Measurements from ENCODE around the gene POU2F2. TPM values are rescaled to one million over a fixed set of nuclear protein-coding genes. Genes with fewer than 3 reads are reported as not detected.

Gene POU2F2
- total RNA-seq, 1 experiment from 2014 or later, result 0.89 TPM

- H3K36me3 ChIP-seq (ENCODE audit: control insufficient read depth in 1 of 2, insufficient read depth in 2 of 2, low read length in 2 of 2), result peaks cover 19 to 30% of the 10 kb centered on the region in 2 experiments
- POLR2A ChIA-PET, result no interaction called here
- TF ChIP-seq ZBTB33 (IDR thresholded peaks at IDR 0.05; ENCODE audit: extremely low read depth, insufficient replicate concordance, low read length) (no peak), SIN3A (IDR thresholded peaks at IDR 0.05; ENCODE audit: low read depth) (no peak), EZH2 (IDR thresholded peaks at IDR 0.05) (no peak), JUND (IDR thresholded peaks at IDR 0.05) (no peak), ZNF274 (IDR thresholded peaks at IDR 0.05; ENCODE audit: low read depth, low read length) (no peak), POLR2AphosphoS5 (IDR thresholded peaks at IDR 0.05; ENCODE audit: low read depth, low read length) (no peak), ATF3 (IDR thresholded peaks at IDR 0.05) (no peak), MAX (IDR thresholded peaks at IDR 0.05) (no peak)
- TF ChIP-seq, protein P1, sequence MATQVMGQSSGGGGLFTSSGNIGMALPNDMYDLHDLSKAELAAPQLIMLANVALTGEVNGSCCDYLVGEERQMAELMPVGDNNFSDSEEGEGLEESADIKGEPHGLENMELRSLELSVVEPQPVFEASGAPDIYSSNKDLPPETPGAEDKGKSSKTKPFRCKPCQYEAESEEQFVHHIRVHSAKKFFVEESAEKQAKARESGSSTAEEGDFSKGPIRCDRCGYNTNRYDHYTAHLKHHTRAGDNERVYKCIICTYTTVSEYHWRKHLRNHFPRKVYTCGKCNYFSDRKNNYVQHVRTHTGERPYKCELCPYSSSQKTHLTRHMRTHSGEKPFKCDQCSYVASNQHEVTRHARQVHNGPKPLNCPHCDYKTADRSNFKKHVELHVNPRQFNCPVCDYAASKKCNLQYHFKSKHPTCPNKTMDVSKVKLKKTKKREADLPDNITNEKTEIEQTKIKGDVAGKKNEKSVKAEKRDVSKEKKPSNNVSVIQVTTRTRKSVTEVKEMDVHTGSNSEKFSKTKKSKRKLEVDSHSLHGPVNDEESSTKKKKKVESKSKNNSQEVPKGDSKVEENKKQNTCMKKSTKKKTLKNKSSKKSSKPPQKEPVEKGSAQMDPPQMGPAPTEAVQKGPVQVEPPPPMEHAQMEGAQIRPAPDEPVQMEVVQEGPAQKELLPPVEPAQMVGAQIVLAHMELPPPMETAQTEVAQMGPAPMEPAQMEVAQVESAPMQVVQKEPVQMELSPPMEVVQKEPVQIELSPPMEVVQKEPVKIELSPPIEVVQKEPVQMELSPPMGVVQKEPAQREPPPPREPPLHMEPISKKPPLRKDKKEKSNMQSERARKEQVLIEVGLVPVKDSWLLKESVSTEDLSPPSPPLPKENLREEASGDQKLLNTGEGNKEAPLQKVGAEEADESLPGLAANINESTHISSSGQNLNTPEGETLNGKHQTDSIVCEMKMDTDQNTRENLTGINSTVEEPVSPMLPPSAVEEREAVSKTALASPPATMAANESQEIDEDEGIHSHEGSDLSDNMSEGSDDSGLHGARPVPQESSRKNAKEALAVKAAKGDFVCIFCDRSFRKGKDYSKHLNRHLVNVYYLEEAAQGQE (IDR thresholded peaks at IDR 0.05; ENCODE audit: low read depth), result no peak
- peaks cover 54% of the 10 kb centered on the region for H3K79me2 ChIP-seq (ENCODE audit: insufficient read depth, low read length)
- CTCF ChIA-PET, result interaction anchor here (1.1 kb wide), 1 partner anchor 43 kb away, joined by 5 read pairs; no protein-coding TSS in a partner anchor
- H2AFZ ChIP-seq (ENCODE audit: low read depth, low read length, poor library complexity, severe bottlenecking), result no peak overlapping the region
- ATAC-seq (no peak), DNase-seq (ENCODE audit: low read depth, low spot score) (no peak)
- no TSS peak for BruUV-seq (replicated peaks)
- H3K9me3 ChIP-seq (ENCODE audit: control insufficient read depth in 1 of 2, insufficient read depth in 1 of 2, low read depth in 1 of 2, low read length in 2 of 2), result no peaks in the 10 kb centered on the region
- peaks cover 11 to 33% of the 10 kb centered on the region in 2 experiments for H3K4me1 ChIP-seq (ENCODE audit: control insufficient read depth in 1 of 2, insufficient read depth in 2 of 2, low read length in 2 of 2)
- RAD21 ChIA-PET (ENCODE audit: low non-redundant PET in 1 of 2, low total read pairs in 2 of 2, uncharacterized antibody in 2 of 2, unreplicated experiment in 2 of 2), result no interaction called here
- H3K27ac ChIP-seq (ENCODE audit: low read depth, low read length), result 0 out of 2 replicates have a peak overlapping the region, but pooled peaks have one; percentile 12
- no peaks in the 10 kb centered on the region; the same call in 1 of the 2 replicates for H4K20me1 ChIP-seq (ENCODE audit: insufficient read depth)
- H3K4me3 ChIP-seq (replicated peaks in 1 of 2; ENCODE audit: low read depth in 1 of 2, low read length in 2 of 2), result no peak overlapping the region
- no peaks in the 10 kb centered on the region for H3K27me3 ChIP-seq (ENCODE audit: insufficient read depth, low read length)
- intact Hi-C loops (cut with micrococcal nuclease), result loop anchor here (10.0 kb wide), 1 partner anchor 447 kb away; the partner anchor contains the start of gene CEACAM1
- peak overlapping the region; percentile 91 for H3K4me2 ChIP-seq (ENCODE audit: low read length)
- H3K9ac ChIP-seq (ENCODE audit: low read length), result no peak overlapping the region
- no peaks in the 10 kb centered on the region for H3K9me2 ChIP-seq (ENCODE audit: insufficient read depth)
Measured at GRCh38 chr19:42078058-42078457, 54.2 kb downstream of the POU2F2 start.
